SJSA1 (cell line): ENCODE measurements around the gene SLC23A2. TPM values are rescaled to one million over a fixed set of nuclear protein-coding genes. Genes with fewer than 3 reads are reported as not detected.
"Not testable (repeated sequence)": the region's sequence is repeated elsewhere in the genome, so short reads cannot be mapped to it uniquely, and the experiment has no call there.

Experiments
- DNase-seq, 2 experiments: peaks; one replicate each; pipeline ENCODE4 v3.0.0-alpha.2; 2015 to 2020; ENCODE audit warnings: low spot score in 2 of 2, low read depth in 1 of 2
- H3K27ac ChIP-seq: fragments of 250-450 bp; sonication (Bioruptor Pico); 2 replicates; pipeline ENCODE4 v1.5.1; 2020; ENCODE audit warnings: mild to moderate bottlenecking, moderate library complexity
- H3K27me3 ChIP-seq: fragments of 250-450 bp; sonication (Bioruptor Pico); replicated peaks from 2 replicates; pipeline ENCODE4 v1.5.1; 2020; ENCODE audit warnings: mild to moderate bottlenecking, moderate library complexity
- H3K36me3 ChIP-seq: fragments of 250-450 bp; sonication (Bioruptor Pico); 2 replicates; pipeline ENCODE4 v1.5.1; 2020; ENCODE audit warnings: mild to moderate bottlenecking
- H3K4me1 ChIP-seq: fragments of 250-450 bp; sonication (Bioruptor Pico); replicated peaks from 2 replicates; pipeline ENCODE4 v1.6.1; 2021; ENCODE audit warnings: mild to moderate bottlenecking
- H3K4me3 ChIP-seq: fragments of 250-450 bp; sonication (Bioruptor Pico); 2 replicates; pipeline ENCODE4 v1.5.1; 2020; ENCODE audit warnings: mild to moderate bottlenecking
- H3K9me3 ChIP-seq: fragments of 250-450 bp; sonication (Bioruptor Pico); replicated peaks from 2 replicates; pipeline ENCODE4 v1.5.1; 2020; ENCODE audit warnings: mild to moderate bottlenecking
- total RNA-seq: library from RNA; depleted of rRNA; stranded (reverse); fragments of >200 nt; shearing (Covaris generic); gene quantifications from 2 replicates; pipeline ENCODE4 v1.2.3, GENCODE V29; 2014

SLC23A2 gene
- total RNA-seq, 1 experiment from 2014 or later = 10.4 TPM

DNA sequence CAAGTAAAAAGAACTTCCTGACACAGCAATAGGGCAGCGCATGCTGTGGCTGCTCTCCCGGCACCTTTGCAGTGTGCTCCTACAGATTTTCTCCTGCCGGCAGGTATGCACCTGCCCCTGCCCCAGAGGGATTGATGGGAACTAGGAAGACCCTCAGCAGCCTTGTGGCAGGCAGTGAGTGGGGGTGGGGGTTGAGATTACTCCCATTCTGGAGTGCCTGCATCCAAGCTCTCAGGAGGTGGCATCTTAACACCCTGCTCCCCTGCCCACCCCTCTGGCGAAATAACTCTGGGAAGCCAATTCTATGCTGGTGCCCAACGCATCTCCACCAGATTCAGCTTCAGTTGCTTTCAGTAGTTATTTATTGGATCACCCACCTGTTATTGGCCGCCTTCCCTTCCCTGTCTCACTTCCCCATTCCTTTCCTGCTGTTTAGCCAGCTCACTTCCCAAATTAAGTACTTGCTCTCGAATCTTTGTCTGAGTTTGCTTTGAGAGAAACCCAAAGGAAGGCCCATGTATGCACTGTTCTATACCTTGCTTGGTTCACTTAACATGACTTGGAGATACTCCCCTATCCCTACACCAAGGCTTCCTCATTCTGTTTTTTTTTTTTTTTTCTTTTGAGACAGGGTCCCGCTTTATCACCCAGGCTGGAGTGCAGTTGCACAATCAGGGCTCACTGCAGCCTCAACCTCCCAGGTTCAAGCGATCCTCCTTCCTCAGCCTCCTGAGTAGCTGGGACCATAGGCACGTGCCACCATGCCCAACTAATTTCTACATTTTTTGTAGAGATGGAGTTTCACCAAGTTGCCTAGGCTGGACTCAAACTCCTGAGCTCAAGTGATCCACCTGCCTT lies 29.3 kb upstream of the SLC23A2 start:
- no peak for DNase-seq
- H3K27me3 ChIP-seq = no peaks in the 10 kb centered on the region
- no peak overlapping the region for H3K4me3 ChIP-seq
- no peak overlapping the region for H3K27ac ChIP-seq
- H3K4me1 ChIP-seq = no peaks in the 10 kb centered on the region
- no peaks in the 10 kb centered on the region for H3K9me3 ChIP-seq
- no peaks in the 10 kb centered on the region for H3K36me3 ChIP-seq

DNA sequence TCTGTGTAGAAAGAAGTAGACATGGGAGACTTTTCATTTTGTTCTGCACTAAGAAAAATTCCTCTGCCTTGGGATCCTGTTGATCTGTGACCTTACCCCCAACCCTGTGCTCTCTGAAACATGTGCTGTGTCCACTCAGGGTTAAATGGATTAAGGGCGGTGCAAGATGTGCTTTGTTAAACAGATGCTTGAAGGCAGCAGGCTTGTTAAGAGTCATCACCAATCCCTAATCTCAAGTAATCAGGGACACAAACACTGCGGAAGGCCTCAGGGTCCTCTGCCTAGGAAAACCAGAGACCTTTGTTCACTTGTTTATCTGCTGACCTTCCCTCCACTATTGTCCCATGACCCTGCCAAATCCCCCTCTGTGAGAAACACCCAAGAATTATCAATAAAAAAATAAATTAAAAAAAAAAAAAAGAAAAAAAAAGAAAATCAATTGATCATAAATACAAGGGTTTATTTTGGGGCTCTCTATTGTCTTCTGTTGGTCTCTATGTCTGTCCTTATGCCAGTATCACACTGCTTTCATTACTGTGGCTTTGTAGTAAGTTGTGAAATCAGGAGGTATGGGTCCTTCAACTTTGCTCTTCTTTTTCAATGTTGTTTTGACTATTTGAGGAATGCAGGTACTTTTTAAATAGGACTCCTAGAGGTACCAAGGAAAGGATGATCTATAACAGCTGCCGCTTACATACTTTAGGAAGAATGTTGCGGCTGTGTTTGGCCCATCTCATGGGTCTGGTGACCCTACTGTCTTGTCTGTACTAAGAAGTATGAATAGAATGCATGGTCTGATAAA lies 27.1 kb upstream of the SLC23A2 start:
- not testable (repeated sequence) for H3K9me3 ChIP-seq, H3K27me3 ChIP-seq, DNase-seq, H3K36me3 ChIP-seq, H3K4me3 ChIP-seq, H3K4me1 ChIP-seq, H3K27ac ChIP-seq

DNA sequence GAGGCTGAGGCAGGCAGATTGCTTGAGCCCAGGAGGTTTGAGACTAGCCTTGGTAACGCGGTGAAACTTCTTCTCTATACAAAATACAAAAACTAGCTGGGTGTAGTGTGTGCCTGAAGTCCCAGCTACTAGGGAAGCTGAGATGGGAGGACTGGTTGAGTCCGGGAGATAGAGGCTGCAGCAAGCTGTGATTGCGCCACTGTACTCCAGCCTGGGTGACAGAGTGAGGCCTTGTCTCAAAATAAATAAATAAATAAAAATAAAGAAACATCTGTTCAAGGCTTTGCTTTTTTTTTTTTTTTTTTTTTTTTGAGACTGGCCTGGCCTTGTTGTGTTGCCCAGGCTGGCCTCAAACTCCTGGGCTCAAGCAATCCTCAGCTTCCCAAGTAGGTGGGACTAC lies 23.7 kb upstream of the SLC23A2 start:
- H3K4me3 ChIP-seq = no peak overlapping the region
- no peak overlapping the region for H3K27ac ChIP-seq
- H3K9me3 ChIP-seq = no peaks in the 10 kb centered on the region
- H3K36me3 ChIP-seq = no peaks in the 10 kb centered on the region
- no peaks in the 10 kb centered on the region for H3K4me1 ChIP-seq
- H3K27me3 ChIP-seq = no peaks in the 10 kb centered on the region
- DNase-seq = no peak

DNA sequence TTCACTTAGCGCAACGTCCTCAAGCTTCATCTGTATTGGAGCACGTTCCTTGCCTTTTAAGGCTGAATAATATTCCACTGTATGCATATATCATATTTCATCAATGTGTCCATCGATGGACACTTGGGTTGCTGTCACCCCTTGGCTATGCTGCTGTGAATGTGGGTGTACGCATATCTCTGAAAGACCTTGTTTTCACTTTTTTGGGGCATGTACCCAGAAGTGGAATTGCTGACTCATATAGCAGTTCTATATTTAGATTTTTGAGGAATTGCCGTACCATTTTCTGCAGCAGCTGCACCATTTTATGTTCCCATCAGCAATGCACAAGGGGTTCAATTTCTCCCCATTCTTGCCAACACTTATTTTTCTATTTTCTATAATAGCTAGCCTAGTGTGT lies 22.8 kb upstream of the SLC23A2 start:
- Histone ChIP-seq H3K36me3 (no peaks in the 10 kb centered on the region), H3K4me1 (no peaks in the 10 kb centered on the region), H3K27ac (no peak overlapping the region), H3K9me3 (no peaks in the 10 kb centered on the region), H3K4me3 (no peak overlapping the region), H3K27me3 (no peaks in the 10 kb centered on the region)
- no peak for DNase-seq

DNA sequence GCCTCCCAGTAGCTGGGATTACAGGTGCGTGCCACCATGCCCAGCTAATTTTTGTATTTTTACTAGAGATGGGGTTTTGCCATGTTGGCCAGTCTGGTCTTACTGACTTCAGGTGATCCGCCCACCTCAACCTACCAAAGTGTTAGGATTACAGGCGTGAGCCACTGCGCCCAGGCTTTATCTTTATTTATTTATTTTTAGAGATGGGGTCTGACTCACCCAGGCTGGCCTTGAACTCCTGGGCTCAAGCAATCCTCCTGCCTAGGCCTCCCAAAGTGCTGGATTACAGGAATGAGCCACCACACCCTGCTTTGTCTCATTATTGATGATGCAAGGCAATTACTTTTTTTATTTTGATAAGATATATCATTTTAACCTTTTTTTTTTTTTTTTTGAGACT lies 21.9 kb upstream of the SLC23A2 start:
- H3K27me3 ChIP-seq, H3K4me1 ChIP-seq, H3K36me3 ChIP-seq, H3K27ac ChIP-seq, H3K4me3 ChIP-seq, H3K9me3 ChIP-seq, DNase-seq: not testable (repeated sequence)

DNA sequence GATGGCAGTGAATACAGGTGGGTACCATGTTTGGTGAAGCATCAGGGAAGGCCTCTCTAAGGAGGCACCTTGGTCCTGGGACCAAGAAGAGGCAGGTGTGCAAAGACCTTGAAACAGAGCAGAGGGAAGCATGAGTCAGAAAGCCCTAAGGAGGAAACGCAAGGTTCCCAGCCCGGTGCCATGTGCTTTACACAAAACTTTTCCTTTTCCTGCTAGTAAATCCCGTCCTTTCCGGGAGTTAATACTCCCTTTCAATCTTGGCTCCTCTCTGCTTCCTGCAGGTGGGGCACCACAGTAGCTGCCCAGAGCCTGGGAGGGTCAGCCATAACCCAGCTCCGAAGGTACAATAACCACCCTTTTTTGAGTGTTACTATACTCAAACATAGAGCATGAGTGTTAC lies 19.4 kb upstream of the SLC23A2 start:
- no peak overlapping the region for H3K27ac ChIP-seq
- H3K36me3 ChIP-seq = no peaks in the 10 kb centered on the region

DNA sequence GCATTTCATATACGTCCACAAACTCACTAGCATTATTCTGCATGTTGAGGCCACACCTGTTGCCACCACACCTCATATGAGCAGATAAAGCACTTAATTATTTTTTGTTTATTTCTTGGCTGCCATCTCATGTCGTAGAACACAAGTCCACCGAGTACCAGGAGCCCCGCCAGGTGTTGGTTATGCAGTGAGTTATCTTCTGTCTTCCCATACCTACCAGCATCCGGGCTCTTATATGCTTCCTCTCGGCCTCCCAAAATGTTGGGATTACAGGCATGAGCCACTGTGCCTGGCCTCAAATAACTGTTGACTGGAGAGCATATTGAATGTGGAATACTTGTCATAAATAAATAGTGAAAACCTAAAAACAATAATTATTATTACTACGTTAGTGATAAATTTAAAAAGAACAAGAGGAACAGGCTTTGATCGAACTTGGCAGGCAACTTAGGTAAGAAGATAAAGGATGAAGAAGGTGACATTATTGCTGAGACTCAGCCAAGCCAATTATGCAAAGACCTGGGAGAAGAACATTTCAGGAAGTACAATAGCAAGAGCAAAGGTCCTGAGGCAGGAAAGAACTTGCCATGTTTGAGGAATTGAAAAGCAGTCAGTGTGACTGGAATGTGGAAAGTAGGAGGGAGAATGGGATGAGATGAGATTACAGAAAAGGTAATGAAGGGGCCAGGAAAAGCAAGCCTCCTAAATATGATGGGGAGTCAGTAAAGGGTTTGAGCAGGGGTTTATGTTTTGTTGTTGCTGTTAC lies 12.6 kb upstream of the SLC23A2 start:
- Histone ChIP-seq H3K4me1 (no peaks in the 10 kb centered on the region), H3K36me3 (no peaks in the 10 kb centered on the region), H3K9me3 (no peaks in the 10 kb centered on the region), H3K4me3 (no peak overlapping the region), H3K27me3 (no peaks in the 10 kb centered on the region), H3K27ac (no peak overlapping the region)
- DNase-seq = no peak

More for the DNA sequence above, 19.4 kb upstream of the SLC23A2 start:
- Histone ChIP-seq H3K4me1 (no peaks in the 10 kb centered on the region), H3K4me3 (no peak overlapping the region), H3K9me3 (no peaks in the 10 kb centered on the region), H3K27me3 (no peaks in the 10 kb centered on the region)
- no peak for DNase-seq

DNA sequence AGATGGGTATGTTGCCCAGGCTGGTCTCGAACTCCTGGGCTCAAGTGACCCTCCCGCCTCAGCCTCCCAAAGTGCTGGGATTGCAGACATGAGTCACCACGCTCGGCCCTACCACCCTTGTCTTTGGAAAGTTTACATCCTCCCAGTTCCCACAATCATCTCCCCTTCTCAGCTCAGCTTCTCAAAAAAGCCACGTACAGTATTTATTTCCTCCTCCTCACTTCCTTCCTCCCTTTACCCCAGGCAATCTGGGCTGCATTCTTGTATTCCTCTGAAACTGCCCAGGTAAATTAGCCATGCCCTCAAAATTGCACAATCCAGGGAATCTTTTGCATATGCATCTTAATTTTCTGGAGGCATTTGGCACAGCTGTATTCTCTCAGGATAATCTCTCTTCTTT lies 7.4 kb upstream of the SLC23A2 start:
- H3K27ac ChIP-seq = no peak overlapping the region
- H3K9me3 ChIP-seq = no peaks in the 10 kb centered on the region
- H3K36me3 ChIP-seq = no peaks in the 10 kb centered on the region
- H3K4me3 ChIP-seq = no peak overlapping the region
- DNase-seq = no peak
- no peaks in the 10 kb centered on the region for H3K4me1 ChIP-seq
- H3K27me3 ChIP-seq = no peaks in the 10 kb centered on the region

DNA sequence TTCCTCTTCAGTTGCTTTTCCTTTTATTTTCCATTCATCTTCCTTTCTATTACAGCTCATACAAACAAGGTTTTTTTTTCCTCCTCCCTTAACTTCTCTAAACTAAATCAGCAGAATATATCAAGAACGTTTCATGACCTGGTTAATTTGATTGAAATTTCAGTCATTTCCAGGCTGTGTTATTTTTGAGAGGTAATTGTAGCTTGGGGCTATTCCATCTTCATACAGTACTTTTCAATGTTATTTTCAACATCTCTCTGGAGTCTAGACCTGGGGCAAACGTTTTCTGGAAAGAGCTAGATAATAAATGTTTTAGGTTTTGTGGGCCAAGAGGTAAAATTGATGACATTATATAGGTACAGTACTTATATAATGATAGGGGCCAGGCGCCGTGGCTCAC lies 4.0 kb upstream of the SLC23A2 start:
- peaks cover 4% of the 10 kb centered on the region; the same call in 1 of the 2 replicates for H3K36me3 ChIP-seq
- no peak overlapping the region for H3K27ac ChIP-seq
- H3K9me3 ChIP-seq = no peaks in the 10 kb centered on the region
- H3K4me3 ChIP-seq = no peak overlapping the region
- no peak for DNase-seq
- peaks cover 6% of the 10 kb centered on the region for H3K4me1 ChIP-seq
- no peaks in the 10 kb centered on the region for H3K27me3 ChIP-seq

DNA sequence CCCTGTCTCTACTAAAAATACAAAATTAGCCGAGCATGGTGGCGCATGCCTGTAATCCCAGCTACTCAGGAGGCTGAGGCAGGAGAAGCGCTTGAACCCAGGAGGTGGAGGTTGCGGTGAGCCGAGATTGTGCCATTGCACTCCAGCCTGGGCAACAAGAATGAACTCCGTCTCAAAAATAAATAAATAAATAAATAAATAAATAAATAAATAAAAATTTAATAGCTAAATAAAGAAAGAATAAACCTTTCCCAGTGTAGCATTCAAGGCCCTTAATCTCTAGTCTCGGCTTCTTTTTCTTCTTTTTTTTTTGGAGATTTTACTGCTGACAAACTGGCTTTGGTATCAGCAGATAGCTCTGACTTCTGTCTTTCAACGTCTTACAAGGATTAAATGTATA lies 3.5 kb upstream of the SLC23A2 start:
- H3K27me3 ChIP-seq, H3K9me3 ChIP-seq, DNase-seq, H3K36me3 ChIP-seq, H3K27ac ChIP-seq, H3K4me3 ChIP-seq: not testable (repeated sequence)
- H3K4me1 ChIP-seq = peaks cover 11% of the 10 kb centered on the region

DNA sequence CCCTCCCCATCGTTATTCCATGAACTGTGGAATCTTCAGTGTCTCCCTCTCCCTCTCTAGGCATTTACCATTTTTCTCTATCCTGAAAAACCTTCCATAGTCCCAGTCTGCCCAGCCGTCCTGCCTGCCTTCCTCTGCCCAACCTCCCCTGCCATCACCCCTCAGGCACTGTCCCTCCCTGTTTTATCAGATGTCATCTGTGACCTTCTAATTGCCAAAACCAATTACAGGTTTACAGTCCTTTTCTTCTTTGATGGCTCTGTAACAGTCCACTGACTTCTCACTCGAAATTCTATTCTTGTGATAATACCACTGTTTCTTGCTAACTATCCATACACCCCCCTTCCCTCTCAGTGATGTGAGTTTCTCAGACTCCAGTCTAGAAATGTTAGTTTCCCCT lies 2.3 kb upstream of the SLC23A2 start:
- no peaks in the 10 kb centered on the region for H3K27me3 ChIP-seq
- no peak for DNase-seq
- H3K27ac ChIP-seq = no peak overlapping the region
- no peaks in the 10 kb centered on the region for H3K9me3 ChIP-seq
- H3K4me1 ChIP-seq = peaks cover 13% of the 10 kb centered on the region
- peaks cover 4% of the 10 kb centered on the region; the same call in 1 of the 2 replicates for H3K36me3 ChIP-seq
- H3K4me3 ChIP-seq = no peak overlapping the region

DNA sequence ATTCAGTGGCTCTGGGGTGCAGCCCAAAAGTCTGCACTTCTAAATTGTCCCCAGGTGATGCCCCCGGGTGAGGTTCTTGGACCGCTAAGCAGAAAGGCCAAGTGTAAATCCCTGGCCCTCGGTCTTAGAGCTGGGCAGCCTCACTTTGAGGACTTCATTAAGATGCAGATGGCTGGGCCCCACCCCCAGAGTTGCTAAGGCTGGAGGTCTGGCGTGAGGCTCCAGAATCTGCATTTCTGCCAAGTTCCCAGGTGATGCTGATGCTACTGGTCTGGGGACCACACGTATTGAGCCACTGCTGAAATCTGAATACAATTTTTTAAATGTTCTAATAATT lies 735 bp upstream of the SLC23A2 start:
- Histone ChIP-seq H3K36me3 (peaks cover 4% of the 10 kb centered on the region; the same call in 1 of the 2 replicates), H3K9me3 (no peaks in the 10 kb centered on the region), H3K4me3 (no peak overlapping the region; the same call in 1 of the 2 replicates), H3K27me3 (no peaks in the 10 kb centered on the region), H3K27ac (no peak overlapping the region), H3K4me1 (peaks cover 13% of the 10 kb centered on the region)
- no peak for DNase-seq

DNA sequence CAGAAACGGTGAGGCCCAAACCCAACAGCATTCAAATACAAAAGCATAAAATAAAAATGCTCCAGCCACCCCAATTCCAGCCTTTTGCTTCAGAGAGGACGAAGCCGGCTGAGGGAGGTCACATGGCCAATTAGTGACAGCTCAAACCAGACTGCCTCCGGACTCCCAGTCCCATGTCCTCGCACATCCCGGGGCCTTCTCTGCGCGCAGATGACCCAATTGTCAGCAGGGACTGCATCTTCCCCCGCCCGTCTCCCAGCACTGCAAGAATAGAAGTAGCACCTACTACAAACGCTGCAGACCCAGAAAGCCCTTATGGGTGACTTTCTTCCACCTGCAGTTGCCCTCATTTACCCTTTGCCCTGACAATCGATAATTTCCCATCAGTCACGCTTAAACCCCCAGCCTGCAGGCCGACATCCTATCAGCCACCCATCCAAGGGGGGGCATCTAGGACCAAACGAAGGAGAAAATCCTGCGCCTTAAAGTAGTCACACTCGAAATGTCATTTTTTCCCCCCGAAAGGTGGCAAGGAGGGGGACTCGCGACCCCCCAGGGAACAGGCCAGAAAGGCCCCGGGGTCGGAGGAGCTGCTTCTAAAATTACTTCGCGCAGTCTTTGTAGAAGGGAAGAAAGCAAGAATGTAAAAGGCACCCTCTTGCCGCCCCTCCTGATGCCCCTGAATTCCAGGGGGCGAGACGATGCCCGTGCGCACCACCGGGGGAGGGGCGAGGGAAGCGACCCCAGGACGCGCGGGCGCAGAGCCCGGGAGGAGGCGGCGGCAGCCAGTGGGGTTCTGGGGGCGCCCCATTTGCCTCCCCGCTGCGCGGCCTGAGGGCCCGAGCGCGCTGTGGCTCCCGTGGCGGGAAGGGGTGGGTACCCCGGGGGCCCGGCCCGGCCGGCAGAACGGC lies 792 bp downstream of the SLC23A2 start:
- Histone ChIP-seq H3K9me3 (no peaks in the 10 kb centered on the region), H3K36me3 (peaks cover 4% of the 10 kb centered on the region; the same call in 1 of the 2 replicates), H3K27me3 (no peaks in the 10 kb centered on the region), H3K4me3 (peak overlapping the region; percentile 76), H3K27ac (no peak overlapping the region), H3K4me1 (peaks cover 13% of the 10 kb centered on the region)
- no peak for DNase-seq
